Skeletal muscle cell (primary cell): ENCODE data around the gene IFNA14.
"Not testable (repeated sequence)": the region's sequence is repeated elsewhere in the genome, so short reads cannot be mapped to it uniquely, and the experiment has no call there.

ENCODE experiments used
- DNase-seq: peaks from one replicate; pipeline ENCODE4 v3.0.0-alpha.2; 2010; ENCODE audit warnings: low read depth
- H3K4me3 ChIP-seq: 2 replicates; pipeline ENCODE4 v1.5.1; 2011; ENCODE audit warnings: low read depth, mild to moderate bottlenecking, control low read depth, low read length, moderate library complexity

Gene IFNA14

DNA sequence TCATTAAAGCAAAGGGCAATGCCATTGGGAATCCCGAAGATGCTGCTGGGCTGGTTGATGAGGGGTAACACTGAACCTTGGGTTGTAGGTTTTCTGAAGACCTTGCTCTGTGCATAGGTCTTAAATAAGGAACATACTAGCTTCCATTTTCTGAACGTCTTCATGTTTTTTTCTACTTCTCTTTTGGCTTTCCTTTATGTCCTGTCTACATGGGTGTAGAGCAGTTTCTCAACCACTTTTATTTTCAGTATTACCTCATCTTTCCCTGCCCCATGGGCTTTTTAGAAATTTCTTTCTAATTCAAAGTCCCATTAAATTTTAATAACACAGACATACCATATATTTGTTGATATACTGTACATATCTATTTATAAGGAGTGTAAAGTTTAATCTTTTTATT lies at the start of gene IFNA14:
Gene IFNA14, minus strand, starts transcription at position 95 of the 400 bp plus-strand sequence. Its CDS starts 70 bp downstream, at position 25.
- no peak for DNase-seq
- H3K4me3 ChIP-seq: no peak within 1 kb of the TSS

DNA sequence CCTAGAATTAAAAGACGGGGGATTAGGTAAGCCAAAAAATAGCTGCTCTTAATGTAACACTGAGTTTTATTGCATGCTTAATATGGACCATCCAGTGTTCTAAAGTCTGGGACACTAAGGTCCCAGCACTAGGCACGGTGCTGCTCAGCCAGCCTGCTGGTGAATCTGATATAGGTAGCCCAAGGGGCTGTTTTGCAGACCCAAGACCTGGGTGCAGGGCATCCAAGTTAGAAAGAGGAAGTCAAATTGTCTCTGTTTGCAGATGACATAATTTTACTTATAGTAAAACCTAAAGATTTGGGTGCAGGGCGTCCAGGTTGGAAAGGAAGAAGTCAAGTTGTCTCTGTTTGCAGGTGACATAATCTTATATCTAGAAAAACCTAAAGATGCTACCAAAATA lies 47.5 kb upstream of the IFNA14 start:
- DNase-seq: no peak
- H3K4me3 ChIP-seq: no peak overlapping the region

DNA sequence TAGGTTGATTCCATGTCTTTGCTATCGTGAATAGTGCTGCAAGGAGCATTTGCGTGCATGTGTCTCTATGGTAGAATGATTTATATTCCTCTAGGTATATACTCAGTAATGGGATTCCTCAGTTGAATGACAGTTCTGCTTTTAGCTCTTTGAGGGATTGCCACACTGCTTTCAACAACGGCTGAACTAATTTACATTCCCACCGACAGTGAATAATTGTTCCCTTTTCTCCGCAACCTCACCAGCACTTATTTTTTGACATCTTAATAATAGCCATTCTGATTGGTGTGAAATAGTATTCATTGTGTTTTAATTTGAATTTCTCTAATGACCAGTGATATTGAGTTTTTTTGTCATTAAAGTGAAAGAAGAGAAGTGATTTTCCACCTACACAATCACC lies 46.9 kb upstream of the IFNA14 start:
- H3K4me3 ChIP-seq: no peak overlapping the region
- DNase-seq: no peak

DNA sequence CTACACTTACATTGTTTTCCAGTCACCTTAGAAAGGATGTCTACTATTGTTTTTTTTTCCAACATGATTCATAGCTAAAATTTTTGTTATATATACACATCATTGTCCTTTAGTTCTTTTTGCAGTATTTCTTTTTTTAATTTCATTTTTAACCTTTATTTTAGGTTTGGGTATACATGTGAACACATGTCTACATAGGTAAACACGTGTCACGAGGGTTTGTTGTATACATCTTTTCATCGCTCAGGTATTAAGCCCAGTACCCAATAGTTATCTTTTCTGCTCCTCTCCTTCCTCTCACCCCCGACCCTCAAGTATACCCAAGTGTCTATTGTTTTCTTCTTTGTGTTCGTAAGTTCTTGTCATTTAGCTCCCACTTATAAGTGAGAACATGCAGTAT lies 46.3 kb upstream of the IFNA14 start:
- H3K4me3 ChIP-seq: no peak overlapping the region
- no peak for DNase-seq

DNA sequence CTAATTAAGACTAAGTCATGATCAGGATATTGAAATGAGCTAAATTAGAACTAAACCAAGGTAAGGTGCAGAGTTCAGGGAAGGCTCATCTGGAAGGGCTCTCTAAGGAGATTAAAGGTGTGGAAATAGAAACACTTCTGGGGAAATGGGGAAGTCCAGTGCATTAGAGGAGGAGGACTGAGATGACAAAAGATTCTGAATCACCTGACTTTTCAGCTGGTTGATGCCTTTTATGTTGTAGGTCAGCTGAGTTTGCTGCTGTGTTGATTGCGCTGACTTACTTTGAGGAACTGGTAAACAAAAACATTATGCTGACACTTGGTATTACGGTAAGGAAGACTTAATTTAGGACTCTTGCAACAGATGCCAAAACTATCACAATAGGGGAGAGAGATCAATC lies 41.5 kb upstream of the IFNA14 start:
- H3K4me3 ChIP-seq: no peak overlapping the region
- no peak for DNase-seq

DNA sequence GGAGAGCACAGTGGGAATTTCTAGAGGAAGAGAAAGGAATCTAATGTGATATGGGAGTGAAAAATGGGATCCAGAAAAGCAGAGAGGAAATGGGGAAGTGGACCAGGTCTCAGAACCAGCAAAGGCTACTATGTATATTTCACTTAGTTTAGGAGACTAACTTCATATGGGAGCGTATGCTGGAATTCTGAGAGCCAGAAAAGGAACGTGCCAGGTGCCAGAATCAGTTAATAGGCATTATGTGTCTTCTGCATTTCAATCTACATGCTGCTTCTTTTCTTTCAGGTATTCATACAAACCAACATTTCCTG lies 28.5 kb upstream of the IFNA14 start:
- H3K4me3 ChIP-seq: no peak overlapping the region
- DNase-seq: no peak

DNA sequence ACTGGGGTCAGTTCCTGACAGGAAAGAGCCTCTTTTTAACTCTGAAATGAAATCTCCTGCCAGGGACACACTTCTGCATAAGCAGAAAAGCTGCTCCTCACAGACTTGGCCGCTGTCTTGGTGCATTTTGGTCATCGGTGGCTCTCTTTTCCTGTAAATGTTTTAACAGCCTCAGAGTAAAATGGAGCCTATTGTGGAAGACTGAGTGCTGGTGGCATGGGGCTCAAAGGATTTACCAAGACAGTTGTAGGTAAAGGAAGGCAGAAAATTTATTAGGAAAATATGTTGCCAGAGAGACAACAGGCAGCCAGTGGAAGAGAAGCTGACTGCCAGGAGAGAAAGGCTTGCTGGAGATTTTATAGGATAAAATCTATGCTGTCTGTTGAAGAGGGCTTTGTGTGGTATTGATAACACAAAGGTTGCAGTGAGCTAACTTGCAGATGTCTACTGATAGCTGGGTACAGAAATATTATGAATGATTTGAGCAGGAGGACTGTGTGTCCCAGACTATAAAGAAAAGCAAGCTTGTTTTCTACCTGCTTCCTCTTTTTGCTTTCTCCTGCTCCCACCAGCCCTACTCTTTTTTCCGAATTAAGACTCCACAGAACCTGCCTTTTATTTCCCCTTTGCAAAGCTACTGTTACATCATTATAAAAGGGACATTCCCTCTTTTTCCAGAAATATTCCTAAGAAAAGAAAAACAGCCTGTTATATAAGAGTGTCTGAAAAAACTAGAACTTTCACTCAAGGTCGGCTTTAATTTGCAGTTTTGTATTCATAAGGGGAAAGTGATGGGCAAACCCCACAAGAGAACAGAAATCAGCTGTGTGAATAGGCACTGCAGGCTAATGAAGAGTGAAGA lies 27.9 kb upstream of the IFNA14 start:
- no peak overlapping the region for H3K4me3 ChIP-seq
- no peak for DNase-seq

DNA sequence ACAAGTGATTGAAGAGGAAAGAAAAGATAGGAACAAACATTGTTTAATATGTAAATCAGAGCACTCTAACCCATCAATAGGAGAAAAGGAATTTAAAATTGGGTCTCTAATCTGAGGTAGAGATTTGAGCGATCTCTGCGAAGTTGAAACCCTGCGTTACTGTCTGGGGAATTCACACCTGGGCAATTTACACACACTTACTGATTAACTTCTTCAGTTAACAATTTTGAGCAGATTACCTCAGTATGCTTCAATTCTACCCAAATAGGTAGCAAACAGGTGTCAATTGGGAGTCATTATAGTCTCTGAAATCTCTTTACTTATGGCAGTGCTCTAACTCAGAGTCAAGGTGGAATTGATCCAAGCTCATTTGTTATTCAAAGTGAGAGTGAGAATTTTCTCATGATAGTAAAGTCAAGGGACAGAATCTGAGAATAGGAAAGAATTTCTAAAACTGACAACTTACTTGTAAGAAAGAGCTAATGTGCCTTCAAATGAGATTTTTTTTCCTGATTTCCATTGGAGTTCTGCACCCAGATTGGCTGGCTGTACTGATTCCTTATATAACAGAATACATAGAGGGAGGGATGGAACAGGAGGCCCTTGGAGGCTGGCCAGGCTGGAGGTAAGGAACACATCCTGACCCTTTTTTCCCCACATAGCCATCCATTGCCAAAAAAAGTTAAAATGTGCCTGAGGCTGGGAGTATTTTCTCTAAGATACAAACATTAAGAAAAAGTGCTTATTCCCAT lies 27.1 kb upstream of the IFNA14 start:
- no peak overlapping the region for H3K4me3 ChIP-seq
- no peak for DNase-seq

DNA sequence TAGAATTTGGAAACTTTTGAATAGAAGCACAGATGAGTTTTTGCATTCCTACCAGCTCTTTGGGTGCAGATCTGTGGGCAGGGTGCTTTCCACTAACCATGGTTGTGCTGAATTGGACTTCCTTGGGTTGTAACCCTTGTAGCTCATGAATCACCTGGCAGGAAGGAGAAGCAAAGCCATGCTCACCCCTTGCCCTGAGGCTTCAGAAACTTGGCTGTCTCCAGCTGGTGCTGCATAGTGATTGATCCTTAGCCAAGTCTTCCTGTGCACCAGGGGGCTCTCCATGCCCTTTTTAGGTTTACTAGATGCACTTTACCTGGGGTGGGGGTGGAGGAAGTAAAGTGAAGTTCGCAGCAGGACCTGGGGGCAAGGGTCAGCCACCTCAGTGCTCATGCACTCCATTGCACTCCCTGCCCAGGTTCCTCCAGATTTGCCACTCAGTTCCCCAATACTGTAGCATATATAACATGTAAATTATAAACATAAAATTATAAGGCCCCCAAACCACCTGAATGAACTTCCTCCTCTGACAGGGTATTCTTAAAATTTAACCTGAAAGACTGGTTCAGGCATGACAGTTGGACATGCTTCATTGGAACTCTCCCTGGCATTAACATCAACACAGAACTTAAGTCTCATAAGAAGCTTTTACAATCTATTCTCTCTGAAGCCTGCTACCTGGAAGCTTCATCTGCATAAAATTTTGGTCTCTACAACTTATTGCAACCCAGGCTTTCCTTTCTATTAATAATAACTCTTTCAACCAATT lies 25.8 kb upstream of the IFNA14 start:
- DNase-seq: no peak
- no peak overlapping the region for H3K4me3 ChIP-seq

DNA sequence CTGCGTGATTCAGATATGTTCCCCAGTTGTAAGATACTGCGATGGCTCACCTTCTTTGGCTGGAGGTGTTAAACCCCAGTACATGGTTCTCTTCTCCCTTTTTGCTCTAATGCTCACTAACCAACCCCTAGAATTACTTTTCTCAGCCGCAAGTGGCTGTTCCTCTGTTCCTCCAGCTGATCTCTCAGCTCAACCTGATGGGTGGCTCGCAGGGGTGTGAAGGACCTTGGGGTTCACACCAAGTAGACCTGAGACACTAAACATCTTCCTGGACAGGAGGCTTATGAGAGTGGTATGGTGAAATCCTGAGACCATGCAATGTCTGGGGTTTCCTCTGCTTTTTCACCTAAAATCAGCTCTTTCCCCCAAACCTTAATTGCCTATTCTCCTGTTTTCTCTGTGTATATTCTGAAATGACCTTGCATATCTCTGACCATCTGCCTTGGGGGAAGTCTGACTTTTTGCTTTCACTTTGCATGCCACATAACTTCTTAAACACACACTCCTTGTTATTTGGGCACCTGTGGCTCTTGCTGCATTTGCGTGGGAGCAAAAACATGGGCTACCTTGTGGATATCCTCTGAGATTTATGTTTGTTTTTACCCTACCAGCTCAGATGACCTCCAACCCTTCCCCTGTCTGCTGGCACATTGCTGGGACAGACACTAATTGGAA lies 15.9 kb upstream of the IFNA14 start:
- H3K4me3 ChIP-seq: no peak overlapping the region
- DNase-seq: no peak

DNA sequence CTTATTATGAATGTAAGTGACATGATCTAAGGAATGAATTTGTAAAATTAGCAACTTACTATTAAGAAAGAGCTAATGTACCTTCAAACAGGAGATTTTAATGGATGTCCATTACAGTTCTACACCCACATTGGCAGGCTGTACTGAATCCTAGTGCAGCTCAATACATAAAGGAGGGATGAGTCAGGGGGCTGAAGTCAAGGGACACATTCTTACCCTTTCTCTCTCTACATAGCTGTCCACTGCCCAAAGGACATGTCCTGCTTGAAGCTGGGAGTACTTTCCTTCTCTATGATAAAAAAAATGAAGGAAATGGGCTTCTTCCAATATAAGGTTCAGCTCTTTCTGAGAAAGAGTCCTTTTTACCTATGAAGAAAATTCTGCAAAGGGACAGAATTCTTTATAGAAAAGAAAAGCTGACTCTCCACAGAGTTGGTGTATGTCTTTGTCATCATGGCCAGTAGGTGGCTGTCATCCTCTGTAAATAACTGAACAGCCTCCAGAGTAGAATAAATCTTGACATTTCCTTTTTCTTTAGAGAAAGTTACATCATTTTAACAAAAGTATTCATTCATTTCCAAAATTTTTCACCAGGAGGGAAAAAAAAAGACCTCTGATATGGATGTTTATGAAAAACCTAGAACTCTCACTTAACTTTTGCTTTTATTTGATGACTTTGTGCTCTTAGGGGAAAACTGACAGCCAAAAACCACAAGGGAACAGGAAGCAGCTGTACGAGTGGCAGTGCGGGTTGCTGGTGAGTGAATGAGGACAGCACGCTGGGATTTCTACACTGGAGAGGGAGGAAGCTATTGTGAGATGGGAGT lies 13.1 kb upstream of the IFNA14 start:
- DNase-seq: peak; percentile 4
- no peak overlapping the region for H3K4me3 ChIP-seq

DNA sequence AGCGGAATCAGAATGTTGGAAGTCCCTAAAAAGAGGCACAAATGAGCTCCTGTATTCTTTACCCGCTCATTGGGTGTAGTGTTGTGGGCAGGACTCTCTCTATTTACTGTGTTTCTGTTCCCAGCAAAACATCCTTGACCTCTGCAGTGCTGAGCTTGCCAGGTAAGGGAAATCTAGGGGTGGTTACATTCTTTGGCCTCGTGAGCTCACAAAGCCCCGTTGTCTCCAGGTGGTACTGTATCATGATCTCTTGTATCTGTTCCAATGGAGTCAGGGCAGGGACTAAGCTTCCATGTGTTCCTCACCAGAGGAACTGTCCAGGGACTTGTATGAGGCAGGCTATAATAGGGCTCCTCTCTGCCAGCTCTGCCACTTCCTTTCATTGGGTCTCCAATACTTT lies 11.8 kb upstream of the IFNA14 start:
- DNase-seq: no peak
- no peak overlapping the region for H3K4me3 ChIP-seq

DNA sequence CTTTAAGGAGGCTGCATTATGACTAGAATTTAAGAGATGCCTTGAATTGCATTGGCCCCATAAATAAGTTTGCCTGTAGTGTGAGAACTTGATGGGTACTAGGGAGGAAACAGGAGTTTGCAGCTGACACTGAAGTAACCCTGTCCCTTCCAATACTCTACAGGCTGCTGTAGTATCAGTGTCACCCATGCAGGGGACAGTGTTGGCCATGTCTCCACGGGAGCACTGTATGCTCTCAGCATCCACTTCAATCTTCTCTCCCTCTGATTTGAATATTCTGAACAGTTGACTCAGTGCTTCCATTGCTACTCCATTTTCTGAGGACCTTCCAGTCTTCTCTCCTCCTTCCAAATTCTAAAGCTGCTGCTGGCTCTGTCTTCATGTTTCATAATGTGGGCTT lies 11.4 kb upstream of the IFNA14 start:
- DNase-seq: no peak
- H3K4me3 ChIP-seq: no peak overlapping the region

DNA sequence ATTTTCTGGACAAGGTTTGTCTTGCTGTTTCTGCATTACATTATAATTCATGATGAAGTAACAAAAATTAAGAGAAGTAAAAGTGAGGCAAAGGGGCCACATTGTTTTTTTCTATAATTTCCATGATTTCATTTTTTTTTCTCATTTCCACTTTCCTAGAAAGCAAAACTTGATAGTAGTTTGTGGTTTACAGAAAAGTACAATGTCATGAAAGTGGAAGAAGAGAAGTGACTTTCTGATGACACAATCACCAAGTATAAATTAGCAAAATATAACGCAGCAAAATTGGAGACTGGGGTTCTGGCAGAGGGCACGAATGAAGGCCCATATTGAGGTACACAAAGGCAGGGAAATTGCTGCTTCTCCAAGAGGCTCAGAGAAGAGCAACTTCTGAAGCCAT lies 5.0 kb upstream of the IFNA14 start:
- H3K4me3 ChIP-seq: no peak overlapping the region
- no peak for DNase-seq

DNA sequence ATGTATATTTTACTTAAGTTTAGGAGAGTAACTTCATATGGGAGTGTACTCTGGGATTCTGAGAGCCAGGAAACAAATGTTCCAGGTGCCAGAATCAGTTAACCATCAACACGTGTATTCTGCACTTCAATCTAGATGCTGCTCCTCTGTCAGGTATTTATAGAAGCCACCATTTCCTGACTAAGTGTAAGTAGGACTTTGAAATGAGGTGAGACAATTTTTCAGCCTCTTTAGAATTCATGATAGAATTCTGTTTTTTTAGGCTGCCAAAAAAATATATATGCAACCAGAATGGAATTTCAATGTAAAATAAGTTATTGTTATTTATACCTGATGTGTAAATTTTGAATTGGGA lies 3.5 kb downstream of the IFNA14 start:
- DNase-seq: not testable (repeated sequence)

DNA sequence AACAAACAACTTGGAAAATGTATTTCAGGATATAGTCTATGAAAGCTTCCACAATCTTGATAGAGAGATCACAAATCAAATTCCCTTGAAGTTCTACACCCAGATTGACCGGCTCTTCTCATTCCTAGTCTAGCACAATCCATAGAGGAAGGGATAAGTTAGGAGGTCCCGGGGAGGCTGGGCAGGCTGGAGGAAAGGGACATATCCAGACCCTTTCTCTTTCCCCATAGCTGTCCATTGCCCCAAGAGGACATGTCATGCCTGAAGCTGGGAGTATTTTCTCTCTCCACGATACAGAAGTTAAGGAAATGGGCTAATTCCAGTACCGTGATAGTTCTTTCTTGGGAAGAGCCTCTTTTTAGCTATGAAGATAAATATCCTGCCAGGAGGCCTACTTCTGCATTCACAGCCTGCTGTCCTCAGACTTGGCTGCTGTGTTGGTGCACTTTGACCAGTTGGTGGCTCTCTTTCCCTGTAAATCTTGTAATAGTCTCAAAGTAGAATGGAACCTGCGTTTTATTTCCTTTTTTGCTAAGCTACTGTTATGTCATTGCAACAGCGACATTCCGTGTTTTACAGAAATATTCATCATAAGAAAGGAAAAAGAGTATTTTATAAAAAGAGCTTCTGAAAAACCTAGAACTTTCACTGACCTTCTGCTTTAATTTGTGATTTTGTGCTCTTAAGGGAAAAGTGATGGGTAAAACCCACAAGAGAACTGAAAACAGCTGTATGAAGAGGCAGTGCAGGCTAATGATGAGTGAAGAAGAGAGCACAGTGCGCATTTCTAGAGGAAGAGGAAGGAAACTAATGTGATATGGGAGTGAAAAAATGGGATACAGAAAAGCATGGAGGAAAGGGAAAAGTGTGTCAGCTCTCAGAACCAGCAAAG lies 4.1 kb downstream of the IFNA14 start:
- peak; percentile 8 for DNase-seq
- not testable (repeated sequence) for H3K4me3 ChIP-seq

More for the DNA sequence above, 3.5 kb downstream of the IFNA14 start:
- not testable (repeated sequence) for H3K4me3 ChIP-seq

DNA sequence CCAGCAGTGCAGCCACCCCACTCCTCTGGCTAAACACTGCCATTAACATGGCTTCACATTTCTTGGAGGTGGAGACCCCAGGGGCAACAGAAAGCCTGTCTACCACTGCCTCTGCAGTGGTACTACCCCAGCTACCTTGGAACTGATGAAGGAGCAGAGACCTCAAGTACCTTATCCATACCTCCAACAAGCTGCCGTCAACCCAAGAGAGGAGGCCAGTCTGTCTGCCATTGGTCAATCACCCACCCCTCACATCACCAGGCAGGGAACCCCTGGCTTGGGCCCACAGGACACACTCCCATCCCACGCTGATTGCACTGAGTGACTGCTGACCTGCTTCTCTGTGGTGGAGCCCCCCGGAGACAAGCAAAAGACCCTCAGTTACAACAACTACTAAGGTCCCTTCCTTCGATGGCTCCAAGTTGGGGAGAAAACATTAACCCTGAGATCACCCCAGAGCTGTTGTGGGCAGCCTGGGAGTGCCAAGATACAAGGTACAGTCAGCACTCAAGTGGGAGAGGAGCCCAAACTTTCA lies 5.6 kb downstream of the IFNA14 start:
- no peak for DNase-seq
- no peak overlapping the region for H3K4me3 ChIP-seq

DNA sequence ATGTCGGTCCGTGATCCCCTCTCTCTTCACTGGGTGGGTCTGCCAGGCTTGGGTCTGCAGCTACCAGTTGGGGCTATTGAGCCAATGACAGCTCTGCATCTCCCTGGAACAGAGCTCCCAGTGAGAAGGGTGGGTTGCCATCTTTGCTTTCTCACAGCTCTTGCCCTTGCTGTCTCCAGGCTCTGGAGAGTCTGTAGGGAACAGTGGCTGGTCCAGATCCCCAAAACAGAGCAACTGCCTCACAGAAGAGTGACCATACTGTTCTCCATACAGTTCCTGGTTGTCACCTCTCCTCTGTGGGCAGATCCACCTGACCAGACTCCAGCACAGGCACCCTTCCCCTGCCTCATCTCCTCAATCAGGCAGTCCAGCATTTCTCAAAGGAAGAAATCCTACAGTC lies 6.5 kb downstream of the IFNA14 start:
- DNase-seq: no peak
- H3K4me3 ChIP-seq: no peak overlapping the region
